Stimulated activated CD4-positive, alpha-beta T cell treated with anti-CD3 and anti-CD28 coated beads, Interleukin-1b, Interleukin-23, amount 100 ng/mL, for 1 hour (primary cell): ENCODE measurements around the gene DNMT3A.
"Not testable (repeated sequence)": the region's sequence is repeated elsewhere in the genome, so short reads cannot be mapped to it uniquely, and the experiment has no call there.

ENCODE experiments used
- DNase-seq, 2 donors: peaks; one replicate each; pipeline ENCODE4 v3.0.0-alpha.2; 2020; ENCODE audit warnings: low read depth in 2 of 2

DNMT3A gene

GRCh38 chr2:25285265-25286024 is 56.3 kb downstream of the DNMT3A start:
- no peak for DNase-seq

GRCh38 chr2:25284756-25285155 is 57.0 kb downstream of the DNMT3A start:
- no peak for DNase-seq

- no peak for DNase-seq
Measured at GRCh38 chr2:25283921-25284320, 57.8 kb downstream of the DNMT3A start.

DNA sequence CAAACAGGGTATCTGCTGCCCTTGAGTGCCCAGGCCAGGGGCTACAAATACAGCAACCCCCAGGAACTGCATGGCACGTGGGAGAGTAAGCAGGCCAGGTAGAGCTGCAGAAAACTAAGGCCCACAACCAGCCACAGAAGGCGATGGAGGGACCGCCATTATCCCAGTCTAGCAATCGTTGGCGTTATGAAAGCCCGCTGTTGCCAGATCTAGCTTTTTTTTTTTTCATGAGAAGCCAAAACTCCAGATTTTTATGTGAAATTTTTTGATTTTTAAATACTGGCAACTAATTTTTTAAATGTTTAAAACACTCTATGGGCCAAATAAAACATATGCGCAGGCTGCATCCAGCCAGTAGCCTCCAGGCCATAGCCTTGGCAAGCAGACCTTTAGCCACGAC is 59.8 kb downstream of the DNMT3A start:
- no peak for DNase-seq

DNA sequence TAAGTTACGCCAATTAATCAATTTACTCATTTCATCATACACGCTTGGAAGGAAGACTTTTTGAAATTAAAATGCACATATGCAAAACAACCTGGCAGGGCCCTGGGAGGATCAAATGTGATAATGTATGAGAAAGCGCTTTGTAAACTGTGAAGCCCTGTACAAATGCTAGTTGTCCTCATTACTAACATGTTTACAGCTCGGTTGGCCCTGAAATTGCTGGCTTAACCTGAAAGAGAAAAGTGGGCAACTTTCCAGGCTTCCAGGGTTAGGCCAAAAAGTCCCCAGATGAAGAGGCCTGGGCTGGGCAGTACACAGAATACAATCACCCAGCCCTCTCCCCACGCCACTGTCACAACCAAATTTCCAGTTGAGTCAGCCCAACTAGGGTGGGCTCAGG is 60.2 kb downstream of the DNMT3A start:
- no peak for DNase-seq

DNA sequence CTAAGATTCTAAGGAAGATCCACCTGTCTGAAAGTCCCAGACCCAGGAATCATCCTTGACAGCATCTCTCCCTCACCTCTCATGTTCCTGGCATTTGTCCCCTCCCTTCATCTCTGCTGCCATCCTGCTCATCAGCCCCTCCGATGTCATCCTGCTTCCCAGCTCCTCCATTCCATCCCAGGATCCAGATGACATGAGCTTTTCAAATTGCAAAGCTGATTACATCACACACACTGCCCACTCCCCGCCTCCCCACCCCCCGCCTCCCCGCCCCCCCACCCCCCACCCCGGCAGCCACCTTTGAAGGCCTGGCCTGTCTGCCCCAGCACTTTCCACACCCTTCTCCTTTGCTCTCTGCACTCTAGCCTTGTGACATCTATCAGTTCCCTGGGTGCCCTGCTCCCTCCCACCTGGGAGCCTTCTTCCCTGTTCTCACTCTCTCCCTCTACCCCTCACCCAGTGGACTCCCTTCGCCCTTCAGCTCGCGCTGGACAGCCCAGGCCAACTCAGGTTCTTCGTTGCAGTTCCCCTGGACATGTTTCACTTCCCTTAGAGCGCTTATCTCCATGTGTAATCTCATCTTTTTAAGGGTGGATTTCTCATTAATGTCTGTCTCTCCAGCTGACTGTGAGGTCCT is 61.6 kb downstream of the DNMT3A start:
- DNase-seq = no peak

DNA sequence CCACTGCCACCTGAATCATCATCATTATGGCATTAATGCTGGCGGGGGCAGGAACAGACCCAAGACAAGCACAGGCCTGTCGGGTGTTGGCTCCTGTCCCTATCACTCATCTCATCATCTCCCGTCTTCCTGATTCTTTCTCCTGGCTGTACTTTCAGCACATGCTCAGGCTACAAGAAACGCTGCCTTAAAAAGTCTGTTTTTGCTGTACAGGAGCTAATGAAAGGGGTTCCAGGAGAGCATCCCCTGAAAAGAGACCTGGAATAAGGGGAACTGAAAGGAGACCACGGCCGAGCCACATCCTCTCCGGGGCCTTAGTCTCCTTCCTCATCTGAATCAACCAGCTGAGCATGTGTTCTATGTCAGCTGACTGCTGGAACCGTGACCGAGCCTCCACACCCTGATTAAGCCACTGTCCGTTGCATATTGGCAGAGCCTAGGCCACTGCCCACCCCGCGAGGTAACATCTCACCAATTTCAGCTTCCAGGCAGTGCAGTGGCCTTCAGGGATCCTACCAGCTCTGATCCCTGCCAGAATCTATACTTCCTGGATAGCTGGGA is 62.6 kb downstream of the DNMT3A start:
- no peak for DNase-seq

DNA sequence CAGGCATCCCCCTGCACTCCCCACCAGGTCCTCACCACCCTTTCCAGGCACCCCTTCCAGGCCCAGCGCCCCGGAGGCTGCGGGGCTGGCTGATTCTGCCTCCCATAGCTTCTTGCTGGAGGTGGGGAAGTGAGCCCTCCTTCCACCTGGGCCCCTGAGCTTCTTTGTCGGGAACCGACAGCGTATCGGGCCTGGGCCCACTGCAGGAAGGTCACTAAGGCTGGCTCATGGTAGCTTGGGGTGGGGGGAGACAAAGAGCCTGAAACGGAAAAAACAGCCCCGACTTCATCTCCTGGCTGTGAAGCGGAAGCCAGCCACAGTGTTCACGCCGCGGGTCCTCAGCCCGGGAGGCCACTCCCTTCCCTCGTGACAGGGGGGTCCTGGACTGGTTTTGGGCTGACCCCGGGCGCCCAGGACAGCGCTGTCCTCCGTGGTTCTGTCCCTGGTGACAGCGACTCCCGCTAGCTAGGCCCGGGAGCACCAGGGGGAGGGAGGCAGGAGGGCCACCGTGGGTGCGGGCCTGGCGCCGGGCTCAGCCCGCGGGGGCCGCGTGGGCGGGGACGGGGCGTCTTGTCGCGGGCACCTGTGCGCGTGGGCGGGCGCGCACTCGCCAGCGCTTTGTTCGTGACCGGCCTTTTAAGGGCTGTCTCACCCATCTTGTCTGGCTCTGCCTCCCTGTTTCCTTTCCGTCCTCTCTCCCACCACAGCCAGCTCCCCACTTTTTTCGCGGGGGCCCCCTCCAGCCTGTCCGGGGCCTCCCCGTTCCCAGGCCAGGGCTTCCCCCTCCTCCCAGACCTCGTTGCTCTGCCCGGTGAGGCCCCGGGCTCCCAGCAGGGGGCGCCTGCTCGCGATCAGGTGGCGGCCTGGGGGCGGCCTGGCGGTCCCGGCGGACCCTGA is 64.9 kb downstream of the DNMT3A start:
- DNase-seq = peak; percentile 48 to 58

- DNase-seq = no peak
Measured at GRCh38 chr2:25275575-25275965, 66.2 kb downstream of the DNMT3A start.

- no peak for DNase-seq
Measured at GRCh38 chr2:25274868-25275574, 66.7 kb downstream of the DNMT3A start.

DNA sequence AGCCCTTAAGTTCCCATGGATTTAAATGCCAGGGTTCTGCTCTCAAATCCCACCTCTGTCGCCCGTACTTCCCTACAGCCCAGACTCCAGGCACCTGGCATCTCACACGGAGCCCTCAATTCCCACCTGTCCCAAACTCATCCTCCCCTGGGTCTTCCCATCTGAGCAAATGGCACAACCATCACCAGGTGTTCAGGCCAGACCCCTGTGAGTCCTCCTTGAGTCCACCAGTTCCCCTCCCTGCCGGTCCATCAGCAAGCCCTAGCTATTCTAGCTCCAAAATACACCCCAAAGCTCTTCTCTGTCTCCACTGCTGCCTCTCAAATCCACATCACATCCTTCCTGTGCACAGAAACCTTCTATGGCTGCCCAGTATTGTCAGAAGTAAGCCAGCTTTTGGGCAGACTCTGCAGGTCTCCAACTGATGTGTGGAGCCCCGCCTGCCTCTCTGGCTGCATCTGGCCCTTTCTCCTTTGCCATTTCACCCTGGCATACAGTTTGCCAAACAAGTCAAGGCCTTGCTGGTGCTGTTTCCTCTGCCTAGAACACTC is 67.7 kb downstream of the DNMT3A start:
- DNase-seq = no peak

DNA sequence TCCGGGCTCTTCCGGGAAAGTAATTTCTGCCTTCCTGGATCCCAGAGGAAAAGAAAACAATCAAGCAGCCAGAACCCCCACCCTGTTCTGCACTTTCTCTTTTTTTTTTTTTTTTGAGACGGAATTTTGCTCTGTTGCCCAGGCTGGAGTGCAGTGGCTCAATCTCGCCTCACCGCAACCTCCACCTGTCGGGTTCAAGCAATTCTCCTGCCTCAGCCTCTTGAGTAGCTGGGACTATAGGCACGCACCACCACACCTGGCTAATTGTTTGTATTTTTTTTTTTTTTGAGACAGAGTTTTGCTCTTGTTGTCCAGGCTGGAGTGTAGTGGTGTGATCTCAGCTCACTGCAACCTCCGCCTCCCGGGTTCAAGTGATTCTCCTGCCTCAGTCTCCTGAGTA is 69.0 kb downstream of the DNMT3A start:
- DNase-seq = not testable (repeated sequence)

GRCh38 chr2:25270061-25270460 is 71.7 kb downstream of the DNMT3A start:
- DNase-seq = no peak

- DNase-seq = no peak
Measured at GRCh38 chr2:25269233-25269632, 72.5 kb downstream of the DNMT3A start.

GRCh38 chr2:25268139-25268538 is 73.6 kb downstream of the DNMT3A start:
- DNase-seq = no peak

DNA sequence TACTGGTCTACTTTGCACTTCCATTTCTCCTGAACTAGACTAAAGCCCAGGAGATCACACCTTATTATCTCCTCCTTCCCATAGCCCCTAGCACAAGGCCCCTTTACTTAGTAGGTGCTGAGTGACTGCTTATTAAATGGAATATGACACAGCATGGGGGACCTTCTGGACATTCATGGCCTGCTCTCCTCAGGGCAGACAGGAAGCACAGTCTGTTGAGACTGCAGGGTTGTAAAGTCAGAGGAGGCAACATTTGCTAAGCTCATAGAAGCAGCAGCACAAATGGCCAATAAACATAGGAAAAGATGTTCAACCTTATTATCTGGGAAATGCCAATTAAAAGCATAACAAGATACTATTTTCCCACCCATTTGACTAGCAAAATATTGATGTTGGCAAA is 75.3 kb downstream of the DNMT3A start:
- no peak for DNase-seq

DNA sequence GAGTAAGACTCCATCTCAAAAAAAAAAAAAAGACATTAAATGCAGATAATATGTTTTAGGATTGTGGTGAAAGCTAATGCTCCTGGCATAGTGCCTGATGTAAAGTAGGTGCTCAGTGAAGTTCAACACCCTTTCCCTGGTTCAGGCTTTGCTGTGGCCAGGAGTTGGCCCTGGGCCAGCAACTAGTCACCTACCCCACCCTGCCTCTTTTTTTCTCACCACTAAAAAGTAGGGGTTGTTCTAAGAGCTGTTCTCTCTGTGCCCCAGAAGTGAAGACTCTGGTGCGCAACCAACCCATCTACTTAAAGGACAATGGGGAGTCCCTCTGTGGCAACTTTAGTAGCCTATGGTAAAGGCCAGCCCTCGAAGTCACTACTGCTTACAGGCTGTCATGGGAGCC is 75.9 kb downstream of the DNMT3A start:
- DNase-seq = no peak

DNA sequence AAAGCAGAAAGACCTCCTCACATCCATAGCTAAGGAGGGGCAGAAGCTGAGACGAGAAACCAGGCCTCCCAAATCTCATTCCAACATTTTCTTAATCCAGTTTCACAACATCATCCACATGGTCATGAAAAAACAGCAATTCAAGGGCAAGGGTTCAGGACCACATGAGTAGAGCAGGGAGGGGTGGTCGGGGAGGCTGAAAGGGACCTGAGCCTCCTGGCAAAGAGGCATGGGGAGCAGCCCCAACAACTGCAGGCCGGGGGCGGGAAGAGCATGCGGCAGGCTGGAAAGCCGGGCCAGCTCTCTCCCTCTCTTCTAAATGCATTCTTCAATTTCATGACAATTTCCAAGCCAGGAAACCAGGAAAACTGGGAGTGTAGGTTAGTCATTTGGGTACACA is 76.7 kb downstream of the DNMT3A start:
- DNase-seq = no peak

- DNase-seq = no peak
Measured at GRCh38 chr2:25262288-25262687, 79.4 kb downstream of the DNMT3A start.

- DNase-seq = no peak
Measured at GRCh38 chr2:25259737-25260124, 82.0 kb downstream of the DNMT3A start.
